Ectodermal cell (in vitro differentiated cells): ENCODE results near the gene ATG4C.

ENCODE experiments used
- H3K27ac ChIP-seq: 2 replicates; pipeline ENCODE4 v1.7.0; 2013; ENCODE audit warnings: mild to moderate bottlenecking, low read depth, low read length; ENCODE audit not compliant: insufficient read depth, poor library complexity, severe bottlenecking
- H3K27me3 ChIP-seq: 2 replicates; pipeline ENCODE4 v1.7.0; 2013; ENCODE audit warnings: mild to moderate bottlenecking, low read length; ENCODE audit not compliant: insufficient read depth, control insufficient read depth, poor library complexity, severe bottlenecking
- H3K36me3 ChIP-seq: one replicate; pipeline ENCODE4 v1.7.0; 2013; ENCODE audit warnings: low read length; ENCODE audit not compliant: control insufficient read depth, insufficient read depth
- H3K4me1 ChIP-seq: one replicate; pipeline ENCODE4 v1.7.0; 2013; ENCODE audit warnings: low read length; ENCODE audit not compliant: control insufficient read depth, insufficient read depth
- H3K4me3 ChIP-seq: 2 replicates; pipeline ENCODE4 v1.7.0; 2013; ENCODE audit warnings: low read depth, low read length, control low read depth; ENCODE audit not compliant: insufficient read depth
- H3K9me3 ChIP-seq: 2 replicates; pipeline ENCODE4 v1.7.0; 2013; ENCODE audit warnings: mild to moderate bottlenecking, low read length, moderate library complexity; ENCODE audit not compliant: control insufficient read depth
- WGBS, 2 experiments: methylation state at CpG; one replicate each; pipeline ENCODE4 v1.1.7; 2013; ENCODE audit warnings: missing lambda C conversion rate in 2 of 2; 5-methylcytosine and 5-hydroxymethylcytosine counted together

Gene ATG4C

GRCh38 chr1:62879962-62880361, 96.0 kb downstream of the ATG4C start:
- H3K4me3 ChIP-seq: no peak overlapping the region
- H3K27ac ChIP-seq: no peak overlapping the region
- no peaks in the 10 kb centered on the region for H3K4me1 ChIP-seq
- no peaks in the 10 kb centered on the region for H3K27me3 ChIP-seq
- no peaks in the 10 kb centered on the region for H3K9me3 ChIP-seq
- no peaks in the 10 kb centered on the region for H3K36me3 ChIP-seq
- WGBS, 2 experiments: 100% methylated on average over 1 of the region's 1 CpG

- Histone ChIP-seq H3K4me3 (no peak overlapping the region), H3K9me3 (no peaks in the 10 kb centered on the region), H3K27ac (no peak overlapping the region), H3K27me3 (no peaks in the 10 kb centered on the region), H3K4me1 (no peaks in the 10 kb centered on the region), H3K36me3 (no peaks in the 10 kb centered on the region)
- 81 to 82% methylated on average over 8 to 9 of the region's 10 CpGs for WGBS, 2 experiments
Observed at GRCh38 chr1:62882201-62883104, 98.5 kb downstream of the ATG4C start.

GRCh38 chr1:62884156-62884740, 100.3 kb downstream of the ATG4C start:
- Histone ChIP-seq H3K27ac (no peak overlapping the region), H3K27me3 (no peaks in the 10 kb centered on the region), H3K4me3 (no peak overlapping the region), H3K4me1 (no peaks in the 10 kb centered on the region), H3K9me3 (no peaks in the 10 kb centered on the region), H3K36me3 (no peaks in the 10 kb centered on the region)

GRCh38 chr1:62887799-62888507, 104.0 kb downstream of the ATG4C start:
- no peaks in the 10 kb centered on the region for H3K36me3 ChIP-seq
- no peaks in the 10 kb centered on the region for H3K27me3 ChIP-seq
- H3K4me1 ChIP-seq: no peaks in the 10 kb centered on the region
- WGBS, 2 experiments: 84 to 92% methylated on average over 5 to 6 of the region's 6 CpGs
- no peak overlapping the region for H3K27ac ChIP-seq
- no peak overlapping the region for H3K4me3 ChIP-seq
- no peaks in the 10 kb centered on the region for H3K9me3 ChIP-seq

- no peaks in the 10 kb centered on the region for H3K36me3 ChIP-seq
- H3K9me3 ChIP-seq: no peaks in the 10 kb centered on the region
- H3K27ac ChIP-seq: no peak overlapping the region
- no peaks in the 10 kb centered on the region for H3K4me1 ChIP-seq
- H3K27me3 ChIP-seq: no peaks in the 10 kb centered on the region
- H3K4me3 ChIP-seq: no peak overlapping the region
- WGBS, 2 experiments: 91 to 92% methylated on average over 6 of the region's 6 CpGs
Observed at GRCh38 chr1:62891956-62892562, 108.1 kb downstream of the ATG4C start.

- no peaks in the 10 kb centered on the region for H3K27me3 ChIP-seq
- H3K36me3 ChIP-seq: no peaks in the 10 kb centered on the region
- H3K27ac ChIP-seq: no peak overlapping the region
- no peaks in the 10 kb centered on the region for H3K9me3 ChIP-seq
- no peaks in the 10 kb centered on the region for H3K4me1 ChIP-seq
- H3K4me3 ChIP-seq: no peak overlapping the region
Observed at GRCh38 chr1:62897788-62898187, 113.9 kb downstream of the ATG4C start.

GRCh38 chr1:62900566-62900965, 116.6 kb downstream of the ATG4C start:
- H3K36me3 ChIP-seq: no peaks in the 10 kb centered on the region
- H3K4me1 ChIP-seq: no peaks in the 10 kb centered on the region
- no peak overlapping the region for H3K27ac ChIP-seq
- no peak overlapping the region for H3K4me3 ChIP-seq
- 94 to 100% methylated on average over 1 of the region's 1 CpG for WGBS, 2 experiments
- no peaks in the 10 kb centered on the region for H3K27me3 ChIP-seq
- no peaks in the 10 kb centered on the region for H3K9me3 ChIP-seq

GRCh38 chr1:62901650-62902049, 117.7 kb downstream of the ATG4C start:
- WGBS, 2 experiments: 100% methylated on average over 1 of the region's 1 CpG
- Histone ChIP-seq H3K4me1 (no peaks in the 10 kb centered on the region), H3K9me3 (no peaks in the 10 kb centered on the region), H3K4me3 (no peak overlapping the region), H3K36me3 (no peaks in the 10 kb centered on the region), H3K27me3 (no peaks in the 10 kb centered on the region), H3K27ac (no peak overlapping the region)

- H3K9me3 ChIP-seq: no peaks in the 10 kb centered on the region
- H3K27me3 ChIP-seq: no peaks in the 10 kb centered on the region
- no peaks in the 10 kb centered on the region for H3K4me1 ChIP-seq
- whole genome bisulfite sequencing, 2 experiments: 78 to 87% methylated on average over 10 to 12 of the region's 12 CpGs
- no peak overlapping the region for H3K4me3 ChIP-seq
- H3K27ac ChIP-seq: no peak overlapping the region
- H3K36me3 ChIP-seq: no peaks in the 10 kb centered on the region
Observed at GRCh38 chr1:62903522-62903921, 119.6 kb downstream of the ATG4C start.
